Heart left ventricle (tissue), 13 donors: ENCODE results near the gene MDK.

Experiments
- CTCF ChIP-seq, 12 donors: fragments of 200-600 bp; sonication (generic) in 4 of 12; IDR thresholded peaks; one replicate each; pipeline versions ENCODE4 v1.5.0 to v1.8.0; 2018 to 2022; ENCODE audit warnings: antibody characterized with exemption in 12 of 12, mild to moderate bottlenecking in 5 of 12
- POLR2A ChIP-seq, 2 donors: fragments of 450-650 bp; IDR thresholded peaks; one replicate each; pipeline ENCODE4 v1.6.1; 2017; ENCODE audit warnings: antibody characterized with exemption in 2 of 2, mild to moderate bottlenecking in 2 of 2, moderate library complexity in 2 of 2
- donor health status: ischemic (EF 13 %, LVEDD 7.1; RV severe dilation, severe dysfunction).
- donor health status: DM: no; HTN: yes; CAD: no.
- donor health status: DM: no; HTN: no; CAD: no.
- donor health status: ischemic (EF 25% LVEDD 6.9; RV normal size, moderate dysfunction).
- donor health status: ischemic (EF 25% LVEDD 5.7; RV mildly dilated, moderate dysfunction).
- donor health status: ischemic (EF 35%, LVEDD 5.7; RV mildly dilated, moderate dysfunction).
- donor health status: nonischemic (EF 11% LVEDD 7.7; RV severe dilation, severe dysfunction).
- donor health status: DM: yes; HTN: yes; CAD: no.
- donor health status: PGD.
- donor health status: ischemic (EF 29% LVEDD 5.4; RV normal size, mild dysfunction).
- donor health status: nonischemic (EF 23%, LVEDD 6.1; RV moderate dilation, normal function).

DNA sequence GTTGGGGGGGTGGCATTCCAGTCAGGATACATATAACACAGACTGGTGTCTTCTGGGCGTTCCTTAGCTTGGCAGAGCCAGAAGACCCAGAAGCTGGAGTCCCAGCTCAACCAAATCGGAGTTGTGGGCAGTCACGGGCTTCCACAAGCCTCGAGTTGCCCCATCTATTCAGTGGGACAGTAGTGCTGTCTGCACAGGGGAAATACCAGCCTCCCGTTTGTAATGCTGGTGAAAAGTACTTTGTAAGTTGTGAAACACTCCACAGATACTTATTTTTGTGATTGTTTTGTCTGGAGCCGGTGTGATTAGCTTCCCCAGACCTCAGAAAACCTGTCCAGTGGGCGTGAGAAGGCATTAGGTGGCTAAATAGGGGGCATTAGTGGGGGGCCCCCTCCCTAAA is 20.6 kb upstream of the MDK start:
- TF ChIP-seq POLR2A (IDR thresholded peaks at IDR 0.05) (no peak), CTCF (IDR thresholded peaks at IDR 0.05) (no peak)
